ENCODE measurements around the gene SOX13. TPM values are rescaled to one million over a fixed set of nuclear protein-coding genes. Genes with fewer than 3 reads are reported as not detected.
A peak's percentile ranks its signal among the peaks of the same experiment; 100 is the strongest.
"Not testable (repeated sequence)": the region's sequence is repeated elsewhere in the genome, so short reads cannot be mapped to it uniquely, and the experiment has no call there.

Gene SOX13
- polyA plus RNA-seq, 3 donors, result 11.2 to 32.3 (median 18.6) TPM

DNA sequence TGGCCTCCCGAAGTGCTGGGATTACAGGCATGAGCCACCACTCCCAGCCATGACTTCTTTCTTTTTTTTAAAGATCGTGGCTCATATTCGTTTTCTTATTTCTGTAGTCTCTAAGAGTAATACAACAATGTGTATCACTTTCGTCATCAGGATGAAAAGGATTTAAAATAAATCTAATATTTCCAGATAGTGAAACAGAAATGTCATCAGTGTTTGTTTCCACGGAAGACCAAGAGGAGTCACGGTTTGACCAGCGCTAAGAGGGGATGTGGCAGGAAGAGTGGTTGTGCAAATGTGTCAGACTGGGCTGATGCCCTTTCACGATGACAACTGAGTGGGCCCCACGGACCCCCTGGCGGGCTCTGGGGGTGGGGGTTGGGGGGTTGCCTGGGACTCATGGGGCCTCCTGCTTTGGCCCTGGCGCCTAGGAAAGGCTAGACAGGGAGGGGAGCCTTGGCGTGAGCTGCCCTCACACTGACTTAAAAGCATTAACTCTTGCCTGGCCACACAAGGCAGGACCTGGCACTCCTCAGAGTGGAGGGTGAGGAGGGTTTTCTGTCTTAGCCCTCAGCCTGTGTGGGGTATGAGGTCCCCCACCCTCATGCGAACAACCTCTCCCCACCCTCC is 8.4 kb downstream of the SOX13 start:
- WGBS, 3 donors, result 32 to 34% (median 34%) methylated on average over 13 of the region's 13 CpGs
- H3K27ac ChIP-seq (ENCODE audit: low read depth, low read length), result peak overlapping the region; percentile 6

DNA sequence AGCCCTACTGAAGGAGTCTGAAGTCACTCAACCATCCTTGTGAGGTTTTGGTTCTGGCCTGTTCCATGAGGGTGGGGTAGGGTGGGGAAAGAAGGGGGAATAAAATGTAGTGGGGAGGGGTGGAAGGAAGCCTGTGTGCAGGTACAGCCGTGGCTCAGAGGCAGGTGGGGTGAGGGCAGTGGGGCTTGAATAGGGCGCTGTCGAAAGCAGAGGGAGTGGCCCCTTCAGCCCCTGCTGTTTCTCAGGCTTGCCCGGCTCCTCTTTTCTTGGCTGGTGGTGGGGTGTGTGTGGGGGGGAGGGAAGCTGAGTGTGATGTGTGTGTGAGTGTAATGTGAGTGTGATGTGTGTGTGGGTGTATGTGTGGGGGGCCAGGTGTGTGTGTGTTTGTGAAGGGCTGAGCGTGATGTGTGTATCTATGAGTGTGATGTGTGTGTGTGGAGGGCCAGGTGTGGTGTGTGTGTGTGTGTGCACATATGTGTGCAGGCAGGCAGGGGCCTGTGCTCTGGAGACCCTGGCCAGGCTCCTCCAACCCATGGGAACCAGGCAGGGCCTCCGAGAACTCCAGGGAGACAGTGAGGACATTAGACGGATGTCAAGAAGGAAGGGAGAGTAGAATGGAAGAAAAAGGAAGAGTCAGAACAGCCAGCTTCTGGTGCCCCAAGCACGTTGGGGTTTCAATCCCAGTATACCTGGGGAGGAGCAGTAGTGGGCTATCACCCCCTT is 9.0 kb downstream of the SOX13 start:
- peak overlapping the region; percentile 6 for H3K27ac ChIP-seq (ENCODE audit: low read depth, low read length)
- 58 to 85% (median 72%) methylated on average over 7 to 8 of the region's 8 CpGs for WGBS, 3 donors

DNA sequence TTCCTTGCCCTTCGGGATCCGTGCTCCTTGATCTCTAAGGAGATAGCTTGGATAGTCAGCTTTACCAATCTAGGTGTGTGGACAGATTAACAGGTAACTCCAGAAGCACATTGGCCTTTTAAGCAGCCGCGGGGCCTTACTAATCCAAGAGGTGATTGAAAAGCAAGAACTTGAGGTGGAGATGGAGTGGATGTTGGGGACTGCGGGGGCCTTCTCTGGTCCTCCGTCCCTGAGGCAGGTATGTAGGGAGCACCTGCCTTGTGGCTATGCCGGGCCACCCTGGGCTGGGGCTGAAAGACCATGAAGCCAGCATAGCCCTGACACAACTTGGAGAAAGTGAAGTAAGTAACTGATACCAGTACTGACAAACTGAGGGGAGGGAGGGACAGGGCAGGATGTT is 10.6 kb downstream of the SOX13 start:
- 61 to 92% (median 91%) methylated on average over 7 of the region's 7 CpGs for WGBS, 3 donors
- H3K27ac ChIP-seq (ENCODE audit: low read depth, low read length), result no peak overlapping the region

DNA sequence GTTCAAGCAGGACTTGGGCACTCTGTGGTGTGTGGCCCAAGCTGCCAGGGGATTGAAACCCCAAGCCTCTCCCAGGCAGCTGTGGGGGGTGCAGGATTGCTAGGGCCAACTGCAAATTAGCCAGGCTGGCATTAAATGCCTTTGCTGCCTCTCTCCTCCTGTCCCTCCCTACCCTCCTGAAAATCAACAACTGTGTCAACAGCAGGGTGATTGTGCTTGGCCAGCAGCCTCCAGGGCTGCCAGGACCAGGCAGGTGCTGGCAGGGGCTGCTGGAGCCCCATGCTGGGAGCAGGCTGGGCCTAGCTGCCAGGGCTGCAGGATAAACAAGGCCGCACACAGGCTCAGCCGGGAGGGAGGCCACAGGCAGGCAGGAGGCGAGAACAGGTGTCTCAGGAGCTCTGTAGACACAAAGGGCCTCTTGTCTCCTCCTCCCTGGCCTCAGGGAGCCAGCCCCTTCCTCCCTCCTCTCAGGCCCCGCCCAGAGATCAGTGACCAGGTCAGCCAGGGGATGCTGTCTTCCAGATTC is 11.4 kb downstream of the SOX13 start:
- H3K27ac ChIP-seq (ENCODE audit: low read depth, low read length), result no peak overlapping the region
- 18 to 81% (median 69%) methylated on average over 4 of the region's 4 CpGs for WGBS, 3 donors

DNA sequence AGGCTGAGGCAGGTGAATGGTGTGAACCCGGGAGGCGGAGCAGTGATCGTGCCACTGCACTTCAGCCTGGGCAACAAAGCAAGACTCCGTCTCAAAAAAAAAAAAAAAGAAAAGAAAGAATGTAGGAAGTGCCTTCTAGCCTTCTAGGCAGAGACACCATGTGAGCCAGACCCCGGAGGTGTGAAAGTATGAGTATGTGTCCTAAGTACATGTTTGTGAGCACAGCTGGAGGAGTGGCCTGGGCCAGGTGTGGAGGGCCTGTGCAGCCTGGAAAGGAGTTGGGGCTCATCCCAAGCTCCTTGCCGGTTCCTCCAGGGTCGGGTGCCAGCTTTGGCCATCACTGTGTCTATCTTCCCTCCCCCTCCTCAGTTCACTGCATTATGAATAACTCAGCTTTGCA is 13.0 kb downstream of the SOX13 start:
- H3K27ac ChIP-seq (ENCODE audit: low read depth, low read length), result no peak overlapping the region
- 54 to 82% (median 72%) methylated on average over 6 to 7 of the region's 7 CpGs for WGBS, 3 donors

DNA sequence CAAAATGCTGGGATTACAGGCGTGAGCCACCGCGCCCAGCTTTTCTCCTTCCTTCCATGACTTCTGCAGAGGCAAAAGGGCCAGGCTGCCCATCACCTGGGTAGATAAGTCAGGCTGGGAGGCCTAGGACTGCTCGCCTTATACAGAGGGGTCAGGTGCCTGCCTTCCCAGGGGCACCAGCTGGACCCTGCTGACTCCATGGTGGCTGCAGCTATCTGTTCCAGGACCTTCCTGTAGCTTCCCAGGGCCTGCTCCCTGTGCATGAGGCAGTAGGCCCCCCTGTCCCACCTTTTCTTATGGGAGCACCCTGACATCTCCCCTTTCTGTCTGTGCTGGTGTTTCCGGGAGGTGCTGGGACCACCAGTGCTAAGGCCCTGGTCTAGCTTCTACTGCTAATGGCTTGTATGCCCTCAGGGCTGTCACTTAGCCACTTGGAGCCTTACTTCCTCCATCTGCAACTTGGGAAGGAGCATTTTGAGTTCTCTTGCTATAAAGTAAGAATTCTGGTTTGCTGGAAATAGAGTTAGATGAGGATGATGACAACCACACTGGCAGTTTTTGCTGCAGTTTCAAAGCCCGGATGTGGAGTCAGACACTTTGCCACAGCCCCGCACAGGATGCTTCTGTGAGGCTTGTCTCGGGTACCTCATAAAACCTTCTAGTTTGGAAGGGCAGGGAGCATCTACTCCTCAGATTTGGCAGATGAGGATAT is 14.4 kb downstream of the SOX13 start:
- WGBS, 3 donors, result 80 to 90% (median 86%) methylated on average over 8 of the region's 8 CpGs
- H3K27ac ChIP-seq (ENCODE audit: low read depth, low read length), result no peak overlapping the region

DNA sequence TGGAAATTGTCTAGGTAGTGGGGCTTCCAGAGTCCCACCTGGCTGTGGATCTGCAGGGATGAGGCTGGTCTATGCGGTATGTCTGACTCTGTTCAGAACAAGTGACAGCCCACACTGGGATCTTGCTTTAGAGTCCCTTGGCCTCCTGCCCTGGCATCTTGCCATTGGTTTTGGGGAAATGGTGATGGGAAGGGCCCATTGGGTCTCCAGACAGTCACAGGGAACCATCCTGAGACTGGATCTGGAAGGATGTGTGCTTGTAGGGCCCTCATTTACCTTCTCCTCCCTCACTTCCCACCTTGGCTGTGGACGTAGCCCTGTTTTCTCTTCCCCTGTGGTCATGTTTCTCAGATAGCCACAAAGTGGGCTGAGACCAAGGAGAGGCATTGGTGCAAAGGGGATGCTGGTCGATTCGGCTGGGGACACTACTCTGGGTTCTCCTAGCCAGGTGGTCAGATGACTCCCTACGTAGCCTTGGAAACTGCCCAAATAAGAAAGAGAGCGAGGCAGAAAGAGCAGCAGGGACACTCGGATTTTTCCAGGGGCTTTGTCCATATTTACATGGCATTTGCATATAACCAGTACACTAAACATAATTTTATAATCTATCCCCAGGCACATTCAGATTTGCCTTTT is 15.1 kb downstream of the SOX13 start:
- H3K27ac ChIP-seq (ENCODE audit: low read depth, low read length), result no peak overlapping the region
- 30 to 61% (median 45%) methylated on average over 7 of the region's 7 CpGs for WGBS, 3 donors

DNA sequence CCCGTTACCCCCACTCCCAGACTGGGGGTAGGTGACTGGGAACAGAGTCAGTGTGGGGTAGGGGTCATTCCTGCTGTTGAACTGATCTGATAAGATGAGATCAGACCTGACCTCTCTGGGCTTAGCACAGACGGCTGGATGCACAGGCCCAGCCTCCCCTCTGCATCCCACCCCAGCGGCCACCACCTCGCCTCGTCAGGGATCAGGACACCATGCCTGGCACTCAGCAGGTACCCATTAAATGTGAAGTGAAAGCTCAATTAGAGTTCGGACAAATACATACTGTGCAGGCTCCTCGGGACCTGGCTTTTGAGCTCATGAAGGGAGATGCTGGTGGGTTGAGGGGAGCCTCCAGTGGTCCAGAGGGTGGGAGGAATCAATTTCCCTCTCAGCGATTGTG is 15.7 kb downstream of the SOX13 start:
- no peak overlapping the region for H3K27ac ChIP-seq (ENCODE audit: low read depth, low read length)
- 58 to 61% (median 59%) methylated on average over 8 of the region's 8 CpGs for WGBS, 3 donors

DNA sequence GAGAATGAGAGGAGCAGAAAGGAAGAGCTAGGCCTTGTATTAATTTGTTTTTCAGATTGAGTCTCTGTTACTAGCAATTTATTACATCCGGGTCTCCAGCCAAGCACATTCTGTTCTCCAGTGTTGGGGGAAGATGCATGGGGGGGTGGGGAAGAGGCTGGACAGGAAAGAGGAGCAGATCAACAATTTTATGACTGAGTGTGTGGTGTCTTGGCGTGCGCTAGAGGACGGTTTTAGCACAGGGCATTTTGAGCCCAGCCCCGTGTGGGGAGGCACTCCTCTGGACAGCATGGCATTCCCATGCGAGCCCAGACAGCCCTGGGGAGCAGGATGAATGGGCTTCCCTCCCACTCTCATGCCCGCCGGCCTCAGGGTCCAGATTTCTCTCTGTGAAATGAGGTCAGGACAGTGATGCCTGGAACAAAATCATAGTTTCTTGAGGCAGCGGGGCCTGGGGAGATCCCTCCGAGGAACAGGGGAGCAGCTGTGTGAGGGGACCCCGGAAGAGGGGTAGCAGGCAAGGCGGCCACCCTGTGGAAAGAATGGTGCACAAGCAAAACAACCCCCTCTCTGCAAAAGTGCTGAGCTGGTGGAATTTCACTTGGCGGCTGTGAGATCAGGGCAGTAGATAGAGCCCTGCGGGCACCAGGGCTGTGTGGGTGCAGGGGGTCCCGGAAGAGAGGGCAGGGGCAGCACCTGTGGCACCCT is 16.3 kb downstream of the SOX13 start:
- no peak overlapping the region for H3K27ac ChIP-seq (ENCODE audit: low read depth, low read length)
- 46 to 61% (median 56%) methylated on average over 15 of the region's 15 CpGs for WGBS, 3 donors

DNA sequence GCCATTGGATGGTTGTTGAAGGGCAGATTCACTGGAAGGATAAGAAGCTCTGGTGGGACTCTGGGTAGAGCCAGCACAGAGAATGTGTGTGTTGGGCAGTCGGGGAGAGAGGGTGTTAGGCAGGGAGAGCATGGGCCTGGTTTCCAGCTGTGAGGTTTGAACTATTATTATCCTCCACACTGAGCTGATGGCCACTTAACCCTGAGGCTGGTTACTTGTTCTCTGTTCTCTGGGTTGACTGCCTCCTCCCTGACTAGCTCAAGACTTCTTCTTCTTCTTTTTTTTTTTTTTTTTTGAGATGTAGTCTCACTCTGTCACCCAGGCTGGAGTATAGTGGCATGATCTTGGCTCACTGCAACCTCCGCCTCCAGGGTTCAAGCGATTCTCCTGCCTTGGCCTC is 17.2 kb downstream of the SOX13 start:
- 91 to 100% (median 97%) methylated on average over 3 of the region's 3 CpGs for WGBS, 3 donors
- H3K27ac ChIP-seq (ENCODE audit: low read depth, low read length), result not testable (repeated sequence)

DNA sequence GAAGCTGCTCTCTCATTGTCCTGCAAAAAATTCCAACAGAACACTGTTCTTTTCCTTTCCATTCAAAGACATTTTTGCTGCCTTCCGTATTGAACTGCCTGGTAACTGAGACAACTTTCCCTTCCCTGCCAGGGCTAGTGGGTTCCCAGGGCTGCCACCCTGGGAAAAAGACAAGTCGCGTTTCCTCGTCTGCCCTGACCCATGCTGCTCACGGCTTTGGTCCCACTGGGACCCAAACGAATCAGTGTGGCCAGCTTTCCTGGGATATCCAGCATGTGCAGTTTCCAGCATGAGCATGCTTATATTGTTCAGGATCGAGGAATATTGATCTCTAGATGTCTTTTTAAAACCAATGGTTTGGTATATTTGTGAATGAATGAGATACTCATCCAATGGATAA is 18.2 kb downstream of the SOX13 start:
- H3K27ac ChIP-seq (ENCODE audit: low read depth, low read length), result no peak overlapping the region
- WGBS, 3 donors, result 45 to 75% (median 68%) methylated on average over 7 of the region's 7 CpGs

DNA sequence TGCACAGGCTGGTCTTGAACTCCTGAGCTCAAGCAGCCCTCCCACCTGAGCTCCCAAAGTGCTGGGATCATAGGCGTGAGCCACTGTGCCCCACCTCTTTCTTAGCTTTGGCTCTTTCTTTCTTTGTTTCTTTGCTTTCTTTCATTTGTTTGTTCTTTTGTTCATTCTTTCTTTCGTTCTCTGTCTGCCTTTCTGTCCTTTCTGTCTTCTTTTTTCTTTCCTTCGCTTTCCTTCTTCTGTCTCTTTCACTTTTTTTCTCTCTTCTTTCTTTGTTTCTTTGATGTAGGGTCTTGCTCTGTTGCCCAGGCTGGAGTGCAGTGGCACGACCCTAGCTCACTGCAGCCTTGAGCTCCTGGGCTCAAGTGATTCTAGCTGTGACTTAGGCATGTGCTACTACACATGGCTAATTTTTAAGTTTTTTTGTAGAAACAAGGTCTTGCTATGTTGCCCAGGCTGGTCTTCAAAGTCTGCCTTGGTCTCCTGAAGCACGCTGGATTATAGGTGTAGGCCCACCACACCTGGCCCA is 18.9 kb downstream of the SOX13 start:
- 86 to 92% (median 92%) methylated on average over 5 of the region's 5 CpGs for WGBS, 3 donors
- no peak overlapping the region for H3K27ac ChIP-seq (ENCODE audit: low read depth, low read length)

DNA sequence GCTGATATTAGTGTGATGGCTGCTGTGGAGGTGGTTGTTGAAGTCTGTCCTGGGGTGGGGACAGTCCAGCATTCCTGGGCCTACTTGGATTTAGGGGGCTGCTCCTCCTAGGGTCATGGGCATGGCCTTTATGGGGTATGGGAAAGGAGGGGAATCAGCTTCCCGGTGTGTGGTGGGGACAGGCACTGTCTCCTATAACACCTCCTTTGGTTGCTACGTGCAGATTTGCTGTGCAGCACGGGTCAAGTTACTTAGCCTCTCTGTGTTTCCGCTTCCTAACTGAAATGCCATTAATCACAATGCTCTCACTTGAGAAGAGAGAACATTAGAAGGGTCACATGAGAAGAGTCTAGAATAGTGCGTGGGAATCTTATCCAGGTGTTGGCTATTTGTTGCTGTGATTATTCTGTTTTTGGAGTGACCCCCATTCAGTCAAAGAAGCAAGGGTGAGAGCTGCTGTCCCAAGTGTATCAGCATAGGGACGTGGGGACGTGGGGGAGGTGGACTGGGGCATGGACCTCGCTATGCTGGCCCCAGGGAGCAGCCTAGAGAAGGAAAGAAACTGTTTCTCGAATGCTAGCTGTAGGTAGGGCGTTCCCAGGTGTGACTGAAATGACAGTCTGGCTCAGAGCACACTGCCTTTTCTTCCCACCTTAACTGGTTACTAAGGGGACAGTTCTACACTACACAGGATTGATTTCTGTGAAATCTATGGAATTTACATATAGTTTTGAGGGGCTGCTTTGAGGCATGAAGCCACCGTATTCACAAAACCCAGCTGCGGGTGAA is 19.9 kb downstream of the SOX13 start:
- 34 to 82% (median 81%) methylated on average over 12 of the region's 12 CpGs for WGBS, 3 donors
- no peak overlapping the region for H3K27ac ChIP-seq (ENCODE audit: low read depth, low read length)

DNA sequence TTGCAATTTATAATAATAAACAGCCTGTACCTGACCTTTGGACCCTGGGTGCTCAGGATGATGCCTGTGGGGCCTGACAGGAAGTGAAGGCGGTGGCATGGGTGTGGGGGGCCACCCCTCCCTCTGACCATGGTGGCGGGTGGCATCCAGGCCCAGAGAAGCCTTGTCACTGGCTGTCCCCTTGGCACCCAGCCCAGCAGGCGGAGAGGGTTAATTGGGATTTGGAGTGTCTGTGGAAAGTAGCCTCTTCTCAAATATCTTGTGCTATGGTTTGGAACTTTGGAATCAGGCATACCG is 20.5 kb downstream of the SOX13 start:
- WGBS, 3 donors, result 34 to 74% (median 69%) methylated on average over 4 of the region's 4 CpGs
- H3K27ac ChIP-seq (ENCODE audit: low read depth, low read length), result no peak overlapping the region

DNA sequence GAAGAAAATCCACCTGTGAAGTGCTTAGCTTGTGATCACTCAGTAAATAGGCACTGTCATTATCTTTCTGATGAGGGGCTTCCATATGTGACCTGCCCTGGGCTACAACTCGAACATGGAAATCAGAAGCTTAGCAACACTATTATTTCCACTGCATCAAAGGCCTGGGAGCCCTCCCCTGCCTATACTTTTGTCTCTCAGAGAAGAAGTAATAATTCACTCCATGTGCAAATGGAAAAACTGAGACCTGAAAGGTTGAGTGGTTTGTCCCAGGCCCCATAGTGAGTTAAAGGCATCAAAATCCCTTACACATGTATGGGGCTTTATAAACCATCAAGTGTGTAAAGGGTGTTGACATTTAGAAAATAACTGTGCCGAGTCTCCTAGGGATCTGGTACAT is 20.9 kb downstream of the SOX13 start:
- WGBS, 3 donors, result 75 to 77% (median 77%) methylated on average over 2 of the region's 2 CpGs
- no peak overlapping the region for H3K27ac ChIP-seq (ENCODE audit: low read depth, low read length)

DNA sequence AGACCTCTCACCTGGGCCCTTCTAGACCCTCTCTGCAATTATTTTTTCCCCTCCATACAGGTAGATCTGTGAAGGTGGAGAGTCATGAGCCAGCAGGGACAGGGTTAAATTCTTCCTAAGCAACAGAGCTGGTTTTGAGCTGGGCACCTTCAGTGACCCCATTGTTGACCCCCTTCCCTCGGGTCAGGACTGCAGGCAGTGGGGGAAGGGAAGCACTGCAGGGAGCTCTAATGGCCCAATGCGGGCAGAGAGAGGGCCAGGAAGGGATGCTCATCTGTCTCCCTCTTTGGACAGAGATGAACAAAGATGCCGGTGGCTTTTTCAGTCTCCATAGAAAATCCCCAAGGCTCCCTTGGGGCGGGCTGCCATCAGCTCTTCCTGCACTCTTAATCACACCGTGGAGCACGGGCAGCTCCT is 21.4 kb downstream of the SOX13 start:
- H3K27ac ChIP-seq (ENCODE audit: low read depth, low read length), result no peak overlapping the region
- WGBS, 3 donors, result 44 to 64% (median 48%) methylated on average over 6 of the region's 6 CpGs

DNA sequence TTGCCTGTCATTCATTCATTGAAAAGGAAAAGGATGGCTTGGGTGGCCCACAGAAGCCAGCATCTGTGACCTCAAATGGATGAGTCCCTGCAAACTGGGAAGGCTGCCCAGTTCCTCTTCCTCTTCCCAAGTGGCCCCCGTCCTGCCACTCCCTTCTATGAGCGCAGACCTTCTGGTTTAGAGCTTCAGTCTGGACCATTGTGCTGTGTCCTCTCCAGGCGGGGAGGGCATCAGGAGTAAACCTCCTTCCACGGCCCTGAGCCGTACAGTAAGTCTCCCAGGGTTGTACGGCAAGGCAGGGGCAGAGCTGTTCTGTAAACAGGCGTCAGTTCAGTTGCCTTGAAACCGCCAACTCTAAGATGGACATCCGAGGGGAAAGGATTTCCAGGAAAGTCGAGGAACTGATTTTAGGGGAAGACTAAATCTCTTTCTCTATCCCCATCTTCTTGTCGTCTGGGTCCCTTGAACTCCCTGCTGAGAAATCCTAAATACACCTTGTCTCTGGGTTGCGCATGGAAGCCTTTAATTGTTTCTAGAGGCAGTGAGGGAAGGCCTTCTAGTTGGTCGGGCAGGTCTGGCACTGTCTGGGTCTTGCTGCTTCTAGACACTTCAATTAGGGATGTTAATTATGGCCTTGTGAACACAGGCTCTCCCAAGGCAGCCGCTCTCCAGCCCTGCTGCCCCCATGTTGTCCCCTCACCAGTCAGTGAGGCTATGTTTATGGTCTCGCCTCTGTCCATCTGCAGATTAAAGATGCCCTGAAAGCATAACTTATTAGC is 22.1 kb downstream of the SOX13 start:
- WGBS, 3 donors, result 73 to 77% (median 74%) methylated on average over 15 of the region's 15 CpGs
- no peak overlapping the region for H3K27ac ChIP-seq (ENCODE audit: low read depth, low read length)
